SH-SY5Y (cell line): ENCODE data around the gene ITGAL.

Experiments
- GATA2 ChIP-seq: IDR thresholded peaks from 2 replicates; pipeline ENCODE4 v1.6.1; 2011; ENCODE audit warnings: mild to moderate bottlenecking, low read depth, low read length
- GATA3 ChIP-seq: IDR thresholded peaks from 2 replicates; pipeline ENCODE4 v1.6.1; 2011; ENCODE audit warnings: low read depth, mild to moderate bottlenecking, low read length, moderate library complexity

DNA sequence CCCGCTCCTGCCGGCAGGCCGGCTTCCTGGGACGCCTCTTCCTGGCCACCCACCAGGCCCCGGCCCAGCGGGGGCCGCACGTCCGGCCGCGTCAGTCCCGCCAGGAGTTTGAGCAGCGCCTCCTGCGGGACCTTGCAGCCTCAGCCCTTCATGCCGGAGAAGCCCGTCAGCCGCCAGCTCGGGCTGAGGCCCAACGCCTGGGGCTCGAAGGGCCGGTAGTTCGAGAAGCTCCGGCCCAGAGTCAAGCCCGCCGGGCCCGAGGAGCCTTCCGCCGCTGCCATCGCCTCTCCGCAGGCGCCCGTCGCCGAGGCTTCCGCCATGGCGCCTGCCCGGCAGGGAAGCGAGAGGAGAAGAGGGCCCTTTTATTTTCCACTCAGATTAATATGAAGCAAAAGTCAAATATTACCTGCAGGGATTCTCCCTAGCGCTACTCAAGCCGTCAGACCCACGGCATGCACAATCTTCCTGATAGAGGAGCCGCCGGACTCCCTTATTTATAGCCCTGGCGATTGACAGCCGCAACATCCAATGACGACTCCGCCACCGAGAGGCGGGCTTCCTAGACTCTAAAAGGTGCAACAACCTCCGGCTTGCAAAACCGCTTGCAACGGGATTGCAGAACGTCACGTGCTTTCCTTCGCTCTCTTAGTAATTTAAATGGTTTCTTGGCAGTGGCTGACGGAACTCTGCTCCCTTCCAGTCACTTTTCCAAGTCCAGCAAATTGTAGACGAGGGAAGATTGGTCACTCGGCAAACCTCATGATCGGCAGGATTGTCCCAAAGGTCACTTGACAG, 26.9 kb upstream of the ITGAL start, which contains the start of gene SEPHS2:
- TF ChIP-seq GATA2: no peak
- TF ChIP-seq GATA3: no peak
